Endothelial cell (in vitro differentiated cells): ENCODE measurements around the gene PRXL2B. TPM values are rescaled to one million over a fixed set of nuclear protein-coding genes. Genes with fewer than 3 reads are reported as not detected.
A peak's percentile ranks its signal among the peaks of the same experiment; 100 is the strongest.

ENCODE experiments used
- DNase-seq: peaks from one replicate; pipeline ENCODE4 v3.0.0; 2021; ENCODE audit warnings: low spot score
- H3K27ac Mint-ChIP-seq: one replicate; pipeline ENCODE4 v1.8.0; 2021; ENCODE audit warnings: mixed read lengths, inconsistent platforms; ENCODE audit not compliant: unreplicated experiment
- H3K27me3 Mint-ChIP-seq: one replicate; pipeline ENCODE4 v1.8.0; 2021; ENCODE audit warnings: mild to moderate bottlenecking, moderate library complexity, mixed read lengths, inconsistent platforms; ENCODE audit not compliant: unreplicated experiment
- H3K36me3 Mint-ChIP-seq: one replicate; pipeline ENCODE4 v1.8.0; 2021; ENCODE audit warnings: mild to moderate bottlenecking, low read depth, mixed read lengths, inconsistent platforms; ENCODE audit not compliant: unreplicated experiment
- H3K4me1 Mint-ChIP-seq: one replicate; pipeline ENCODE4 v1.8.0; 2021; ENCODE audit warnings: mild to moderate bottlenecking, mixed read lengths, inconsistent platforms; ENCODE audit not compliant: unreplicated experiment
- H3K4me3 Mint-ChIP-seq: one replicate; pipeline ENCODE4 v1.8.0; 2021; ENCODE audit warnings: mild to moderate bottlenecking, mixed read lengths, inconsistent platforms; ENCODE audit not compliant: unreplicated experiment
- H3K9me3 Mint-ChIP-seq: one replicate; pipeline ENCODE4 v1.8.0; 2021; ENCODE audit warnings: mixed read lengths, inconsistent platforms; ENCODE audit not compliant: unreplicated experiment
- CTCF ChIP-seq: fragments of 200-600 bp; sonication (generic); IDR thresholded peaks from one replicate; pipeline ENCODE4 v1.5.0; 2021; ENCODE audit warnings: antibody characterized with exemption; ENCODE audit not compliant: unreplicated experiment
- total RNA-seq: library from RNA; stranded (reverse); fragmentation: NEBNext Ultra II Directional; extraction: Animal tissue kit (Norgen Biotek cat#: 25700); gene quantifications from one replicate; pipeline ENCODE4 v1.2.1, GENCODE V29; 2021; ENCODE audit not compliant: unreplicated experiment

Gene PRXL2B
- total RNA-seq, 1 donor from 2014 or later = 35.6 TPM

GRCh38 chr1:2627746-2628145 is 41.2 kb downstream of the PRXL2B start:
- peak overlapping the region; percentile 67 for H3K27ac Mint-ChIP-seq
- H3K9me3 Mint-ChIP-seq = no peaks in the 10 kb centered on the region
- peaks cover 7% of the 10 kb centered on the region for H3K36me3 Mint-ChIP-seq
- TF ChIP-seq CTCF = no peak
- H3K4me3 Mint-ChIP-seq = no peak overlapping the region
- peaks cover 22% of the 10 kb centered on the region for H3K27me3 Mint-ChIP-seq
- peaks cover 3% of the 10 kb centered on the region for H3K4me1 Mint-ChIP-seq
- no peak for DNase-seq

- peaks cover 22% of the 10 kb centered on the region for H3K27me3 Mint-ChIP-seq
- H3K9me3 Mint-ChIP-seq = no peaks in the 10 kb centered on the region
- no peak overlapping the region for H3K27ac Mint-ChIP-seq
- peaks cover 7% of the 10 kb centered on the region for H3K36me3 Mint-ChIP-seq
- H3K4me3 Mint-ChIP-seq = no peak overlapping the region
- no peak for TF ChIP-seq CTCF
- DNase-seq = no peak
- H3K4me1 Mint-ChIP-seq = peaks cover 3% of the 10 kb centered on the region
These were observed 41.8 kb downstream of the PRXL2B start for GRCh38 chr1:2628191-2628932.

- Mint-ChIP-seq H3K4me1 (peaks cover 3% of the 10 kb centered on the region), H3K9me3 (no peaks in the 10 kb centered on the region), H3K27ac (no peak overlapping the region), H3K4me3 (no peak overlapping the region), H3K36me3 (peaks cover 7% of the 10 kb centered on the region), H3K27me3 (peaks cover 22% of the 10 kb centered on the region)
- no peak for DNase-seq
- TF ChIP-seq CTCF = no peak
These were observed 42.5 kb downstream of the PRXL2B start for GRCh38 chr1:2628933-2629626.

GRCh38 chr1:2629627-2630497 is 43.3 kb downstream of the PRXL2B start:
- Mint-ChIP-seq H3K9me3 (no peaks in the 10 kb centered on the region), H3K4me1 (peaks cover 3% of the 10 kb centered on the region), H3K36me3 (peaks cover 7% of the 10 kb centered on the region), H3K27me3 (peaks cover 22% of the 10 kb centered on the region), H3K27ac (no peak overlapping the region), H3K4me3 (peak overlapping the region; percentile 87)
- no peak for TF ChIP-seq CTCF
- no peak for DNase-seq
